H1 (cell line): Measurements from ENCODE around the gene TTC38.

Experiments used
- MAX ChIP-seq: IDR thresholded peaks from 2 replicates; pipeline ENCODE4 v1.6.1; 2012; ENCODE audit warnings: inconsistent platforms
- PHF8 ChIP-seq: fragments of 200-600 bp; sonication (generic); conservative IDR thresholded peaks from 2 replicates; pipeline ENCODE4 v1.7.1; 2012; ENCODE audit warnings: low read depth, mild to moderate bottlenecking, inconsistent platforms, low read length, moderate library complexity
- SP2 ChIP-seq: IDR thresholded peaks from 2 replicates; pipeline ENCODE4 v1.6.1; 2012; ENCODE audit warnings: mild to moderate bottlenecking, low read length, inconsistent platforms

- TF ChIP-seq SP2 (no peak), PHF8 (no peak), MAX (no peak)
These were observed 26.9 kb upstream of the TTC38 start for GRCh38 chr22:46240907-46241306.
